ENCODE results near the gene IGFL2.
A peak's percentile ranks its signal among the peaks of the same experiment; 100 is the strongest.
"Not testable (repeated sequence)": the region's sequence is repeated elsewhere in the genome, so short reads cannot be mapped to it uniquely, and the experiment has no call there.

Gene IGFL2

GRCh38 chr19:46142294-46142693 lies 5.7 kb upstream of the IGFL2 start:
- no peak for DNase-seq (ENCODE audit: low read depth in 2 of 2)

DNA sequence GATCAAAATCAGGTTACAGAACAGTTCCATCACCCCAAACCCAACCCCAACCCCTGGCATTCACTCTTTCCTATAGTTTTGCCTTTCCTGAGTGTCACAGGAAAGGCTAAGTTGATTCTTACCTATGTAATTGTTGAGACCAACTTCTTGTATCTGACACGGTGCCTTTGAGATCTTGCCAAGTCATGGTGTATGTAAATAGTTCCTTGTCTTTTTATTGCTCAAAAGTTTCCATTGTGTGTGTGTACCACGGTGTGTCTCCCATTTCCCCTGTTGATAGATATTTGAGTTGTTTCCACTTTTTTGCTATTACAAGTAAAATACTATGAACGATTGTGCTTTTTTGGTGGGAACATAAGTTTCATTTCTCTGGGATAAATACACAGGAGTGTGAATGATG lies 3.3 kb upstream of the IGFL2 start:
- DNase-seq (ENCODE audit: low read depth in 2 of 2): no peak

DNA sequence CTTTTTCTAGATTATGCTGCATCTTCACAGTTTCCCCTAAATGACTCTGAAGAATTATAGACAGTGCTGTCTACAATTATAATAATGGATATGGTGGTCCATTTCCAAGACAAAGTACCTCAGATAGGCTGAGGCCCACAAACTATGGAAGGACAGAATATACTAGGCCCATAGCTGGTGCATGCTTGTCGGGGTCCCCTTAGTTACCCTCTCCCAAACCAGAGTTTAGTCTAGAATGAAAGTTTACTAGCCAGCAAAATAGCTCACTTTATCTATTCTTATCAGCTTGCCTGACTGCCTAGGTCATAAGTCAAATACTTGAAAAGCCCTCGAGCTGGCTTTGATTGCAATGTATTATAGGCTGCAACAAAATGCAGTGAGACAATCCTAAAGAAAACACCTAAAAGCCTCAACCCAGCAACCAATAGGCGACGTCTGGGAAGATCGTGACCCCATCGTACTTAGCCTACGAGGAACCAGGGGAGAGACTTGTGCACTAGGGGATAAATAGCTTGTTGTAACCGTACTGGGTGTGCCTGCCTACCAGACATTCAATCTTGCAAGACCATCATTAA lies 785 bp upstream of the IGFL2 start:
- DNase-seq (ENCODE audit: low read depth in 2 of 2): no peak

DNA sequence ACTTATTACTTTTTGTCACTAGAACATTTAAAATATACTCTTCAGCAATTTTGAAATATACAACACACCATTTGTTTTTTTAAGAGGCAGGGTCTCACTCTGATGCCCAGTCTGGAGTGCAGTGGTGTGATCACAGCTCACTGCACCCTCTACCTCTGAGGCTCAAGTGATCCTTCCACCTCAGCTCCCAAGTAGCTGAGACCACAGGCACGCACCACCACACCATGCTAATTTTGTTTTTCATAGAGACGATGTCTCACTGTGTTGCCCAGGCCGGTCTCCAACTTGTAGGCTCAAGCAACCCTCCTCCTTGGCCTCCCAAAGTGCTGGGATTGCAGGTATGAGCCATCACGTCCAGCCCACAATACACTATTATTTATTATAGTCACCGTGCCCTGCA lies 2.6 kb downstream of the IGFL2 start:
- no peak for DNase-seq (ENCODE audit: low read depth in 2 of 2)

DNA sequence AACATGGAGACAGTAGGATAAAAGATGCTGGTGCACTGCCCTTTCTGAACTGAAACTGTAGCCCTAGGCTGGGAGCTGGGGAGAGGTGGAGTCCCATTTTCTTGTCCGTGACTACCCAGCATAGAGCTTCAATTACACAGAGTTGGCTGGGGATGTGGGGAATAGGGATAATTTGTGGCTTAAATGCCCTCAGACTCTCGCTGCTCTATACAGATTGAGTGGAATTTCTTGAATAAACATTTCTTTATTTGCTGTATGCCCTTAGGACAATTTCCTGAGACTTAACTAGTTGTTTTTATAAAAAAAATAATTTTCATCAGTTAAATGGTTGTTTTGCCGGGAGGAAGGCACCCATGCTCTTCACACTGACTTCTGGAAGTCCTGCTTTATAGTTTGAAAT lies 7.2 kb downstream of the IGFL2 start:
- no peak for DNase-seq (ENCODE audit: low read depth in 2 of 2)

DNA sequence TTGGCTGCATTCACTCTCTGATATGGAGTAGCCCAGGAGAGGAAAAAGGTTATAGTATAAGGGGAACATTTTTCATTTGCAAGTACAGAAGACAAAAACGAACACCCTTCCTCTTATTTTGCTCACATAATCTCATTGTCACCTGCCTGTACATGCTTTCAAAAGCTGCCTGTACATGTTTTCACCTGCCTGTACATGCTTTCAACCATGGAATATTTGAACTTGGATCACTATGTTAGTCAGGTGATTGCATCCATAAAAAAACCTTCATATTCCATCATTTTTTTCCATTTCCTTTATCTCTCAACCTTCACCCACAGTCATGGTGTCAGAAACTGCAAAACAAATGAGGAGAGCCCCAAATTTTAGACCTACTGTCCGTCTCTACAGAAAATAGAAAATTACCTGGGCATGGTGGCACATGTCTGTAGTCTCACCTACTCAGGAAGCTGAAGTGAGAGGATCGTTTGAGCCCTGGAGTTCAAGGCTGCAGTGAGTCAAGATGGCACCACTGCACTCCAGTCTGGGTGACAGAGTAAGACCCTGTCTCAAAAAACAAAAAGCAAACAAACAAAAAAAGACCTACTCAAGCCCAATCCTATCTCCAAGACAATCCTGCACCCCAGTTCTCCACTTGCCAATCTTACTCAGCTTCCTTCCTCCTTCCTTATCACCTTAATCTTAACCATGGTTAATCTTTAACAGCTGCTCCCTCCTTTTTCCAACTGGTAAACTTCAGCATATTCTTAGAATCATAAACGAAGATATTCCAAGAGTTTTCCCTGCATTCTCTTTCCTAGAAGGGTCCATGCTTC lies 11.6 kb downstream of the IGFL2 start:
- no peak for DNase-seq (ENCODE audit: low read depth in 2 of 2)

DNA sequence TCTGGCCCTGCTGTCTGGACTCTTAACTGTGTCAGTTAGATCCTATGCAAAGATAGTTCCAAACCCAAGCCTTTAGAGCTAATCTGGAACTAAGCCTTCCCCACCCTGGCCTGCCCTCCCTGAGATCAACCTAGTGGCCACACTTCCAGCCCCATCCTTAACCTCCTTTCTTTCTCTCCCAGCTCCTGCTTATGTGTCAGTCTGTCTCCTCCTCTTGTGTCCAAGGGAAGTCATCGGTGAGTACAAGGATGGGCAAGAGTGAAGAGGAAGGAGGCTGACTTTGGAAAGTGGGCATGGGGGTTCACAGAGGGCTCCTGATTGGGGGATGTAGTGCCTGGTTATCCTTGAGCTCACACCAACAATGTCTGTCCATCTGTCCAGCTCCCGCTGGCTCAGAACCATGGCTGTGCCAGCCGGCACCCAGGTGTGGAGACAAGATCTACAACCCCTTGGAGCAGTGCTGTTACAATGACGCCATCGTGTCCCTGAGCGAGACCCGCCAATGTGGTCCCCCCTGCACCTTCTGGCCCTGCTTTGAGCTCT lies 12.3 kb downstream of the IGFL2 start:
- DNase-seq (ENCODE audit: low read depth in 2 of 2): no peak

GRCh38 chr19:46161642-46162257 lies 13.7 kb downstream of the IGFL2 start:
- DNase-seq (ENCODE audit: low read depth in 2 of 2): not testable (repeated sequence)

- no peak for DNase-seq (ENCODE audit: low read depth in 2 of 2)
Measured at GRCh38 chr19:46162731-46163130, 14.7 kb downstream of the IGFL2 start.

- no peak for DNase-seq (ENCODE audit: low read depth in 2 of 2)
Measured at GRCh38 chr19:46173886-46174480, 25.9 kb downstream of the IGFL2 start.

GRCh38 chr19:46176116-46176860 lies 28.2 kb downstream of the IGFL2 start:
- no peak for DNase-seq (ENCODE audit: low read depth in 2 of 2)

DNA sequence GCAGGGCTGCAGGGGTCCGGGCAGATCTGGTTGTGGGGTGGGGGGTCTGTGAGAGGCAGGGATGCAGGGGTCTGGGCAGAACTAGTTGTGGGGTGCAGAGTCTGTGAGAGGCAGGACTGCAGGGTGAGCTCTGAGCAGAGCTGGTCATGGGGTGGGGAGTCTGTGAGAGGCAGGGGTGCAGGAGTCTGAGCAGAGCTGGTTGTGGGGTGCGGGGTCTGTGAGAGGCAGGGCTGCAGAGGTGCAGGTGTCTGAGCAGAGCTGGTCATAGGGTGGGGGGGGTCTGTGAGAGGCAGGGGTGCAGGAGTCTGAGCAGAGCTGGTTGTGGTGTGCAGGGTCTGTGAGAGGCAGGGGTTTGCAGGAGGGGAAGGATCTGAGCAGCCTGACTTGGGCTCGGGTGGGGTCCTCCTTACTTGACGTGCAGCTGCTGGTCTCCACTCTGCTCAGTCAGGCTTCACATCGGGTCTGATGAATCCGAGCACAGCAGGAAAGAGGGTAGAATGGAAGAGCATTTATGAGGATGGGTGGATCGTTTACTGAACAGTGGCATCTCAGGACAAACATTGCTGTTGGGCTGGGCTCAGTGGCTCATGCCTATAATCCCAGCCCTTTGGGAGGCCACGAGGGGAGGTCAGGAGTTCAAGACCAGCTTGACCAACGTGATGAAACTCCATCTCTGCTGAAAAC lies 31.2 kb downstream of the IGFL2 start:
- no peak for DNase-seq (ENCODE audit: low read depth in 2 of 2)

DNA sequence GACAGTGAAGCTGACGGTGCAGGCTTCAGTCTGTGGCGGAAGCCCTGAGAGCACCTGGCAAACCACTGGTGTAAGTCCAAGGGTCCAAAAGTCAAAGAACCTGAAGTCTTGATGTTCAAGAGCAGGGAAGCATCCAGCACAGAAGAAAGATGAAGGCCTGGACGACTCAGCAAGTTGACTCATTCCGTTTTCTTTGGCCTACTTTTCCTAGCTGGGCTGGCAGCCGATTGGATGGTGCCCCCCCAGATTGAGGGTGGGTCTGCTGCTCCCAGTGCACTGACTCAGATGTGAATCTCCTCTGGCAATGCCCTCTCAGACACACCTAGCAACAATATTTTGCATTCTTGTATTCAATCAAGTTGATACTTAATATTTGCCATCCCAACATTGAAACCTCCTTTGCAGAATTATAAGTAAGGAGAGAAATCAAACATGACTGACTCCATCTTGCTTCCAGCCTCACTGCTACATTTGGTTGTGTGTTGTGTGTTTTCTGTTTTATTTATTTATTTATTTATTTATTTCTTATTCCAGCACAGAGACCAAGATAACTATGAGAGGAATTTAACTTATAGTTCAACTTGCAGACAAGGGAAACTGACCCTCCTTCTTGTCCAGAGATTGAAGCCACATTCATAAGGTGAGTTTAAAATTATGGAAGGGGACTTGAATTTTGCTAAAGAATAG lies 32.8 kb downstream of the IGFL2 start:
- no peak for DNase-seq (ENCODE audit: low read depth in 2 of 2)

DNA sequence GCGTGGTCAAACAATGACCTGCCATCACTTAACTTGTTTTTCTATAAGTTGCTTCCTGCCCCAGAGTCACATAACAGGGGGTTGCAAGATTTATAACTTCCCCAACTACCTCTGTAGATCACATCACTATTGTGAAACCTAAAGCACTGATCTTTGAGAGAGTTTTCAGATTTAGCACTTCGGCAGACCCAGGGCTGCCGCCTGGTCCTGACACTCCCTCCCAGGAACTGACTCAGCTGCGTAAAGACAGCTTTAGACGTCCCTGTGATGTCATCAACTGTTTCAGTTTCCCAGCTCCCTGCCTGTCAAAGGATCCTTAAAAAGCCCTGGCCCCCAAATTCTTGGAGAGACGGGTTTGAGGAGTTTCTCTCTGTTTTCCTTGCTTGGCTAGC lies 33.3 kb downstream of the IGFL2 start:
- DNase-seq (ENCODE audit: low read depth in 2 of 2): no peak

GRCh38 chr19:46182476-46182875 lies 34.4 kb downstream of the IGFL2 start:
- no peak for DNase-seq (ENCODE audit: low read depth in 2 of 2)

- DNase-seq (ENCODE audit: low read depth in 2 of 2): peak; percentile 46 to 54
Measured at GRCh38 chr19:46184775-46185710, 37.0 kb downstream of the IGFL2 start.

GRCh38 chr19:46186101-46186716 lies 38.2 kb downstream of the IGFL2 start:
- DNase-seq (ENCODE audit: low read depth in 2 of 2): no peak

DNA sequence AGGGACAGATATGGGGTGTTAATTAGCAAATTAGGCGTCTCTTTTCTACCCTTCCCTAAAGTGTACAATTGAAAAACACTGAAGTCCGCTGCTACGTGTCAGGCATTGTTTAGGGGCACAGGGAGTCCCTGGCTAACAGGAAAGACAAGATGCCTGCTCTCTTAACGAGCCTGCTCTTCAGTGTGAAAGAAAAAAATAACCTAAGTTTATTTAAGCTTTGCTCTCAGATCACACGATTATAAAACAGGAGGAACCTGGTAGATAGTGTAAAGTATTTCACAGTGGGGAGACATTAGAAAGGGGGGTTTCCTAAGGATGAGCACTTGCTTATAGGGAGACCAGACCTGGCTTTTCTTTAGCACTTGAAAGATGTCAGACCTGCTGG lies 38.7 kb downstream of the IGFL2 start:
- DNase-seq (ENCODE audit: low read depth in 2 of 2): no peak

Measured in fibroblast of skin of left biceps (primary cell).